Astrocyte (in vitro differentiated cells and primary cell): ENCODE results near the gene ASPHD2.
"Not testable (repeated sequence)": the region's sequence is repeated elsewhere in the genome, so short reads cannot be mapped to it uniquely, and the experiment has no call there.

Source experiments
- EZH2 ChIP-seq: IDR thresholded peaks from 2 replicates; pipeline ENCODE4 v1.6.1; 2012; ENCODE audit warnings: mild to moderate bottlenecking, low read length, inconsistent platforms; ENCODE audit not compliant: insufficient read depth
- TF ChIP-seq, protein P1 (sequence below): IDR thresholded peaks from 2 replicates; pipeline ENCODE4 v1.5.1; 2011; ENCODE audit warnings: low read depth, mild to moderate bottlenecking, inconsistent platforms, low read length, moderate library complexity; ENCODE audit not compliant: insufficient read depth

DNA sequence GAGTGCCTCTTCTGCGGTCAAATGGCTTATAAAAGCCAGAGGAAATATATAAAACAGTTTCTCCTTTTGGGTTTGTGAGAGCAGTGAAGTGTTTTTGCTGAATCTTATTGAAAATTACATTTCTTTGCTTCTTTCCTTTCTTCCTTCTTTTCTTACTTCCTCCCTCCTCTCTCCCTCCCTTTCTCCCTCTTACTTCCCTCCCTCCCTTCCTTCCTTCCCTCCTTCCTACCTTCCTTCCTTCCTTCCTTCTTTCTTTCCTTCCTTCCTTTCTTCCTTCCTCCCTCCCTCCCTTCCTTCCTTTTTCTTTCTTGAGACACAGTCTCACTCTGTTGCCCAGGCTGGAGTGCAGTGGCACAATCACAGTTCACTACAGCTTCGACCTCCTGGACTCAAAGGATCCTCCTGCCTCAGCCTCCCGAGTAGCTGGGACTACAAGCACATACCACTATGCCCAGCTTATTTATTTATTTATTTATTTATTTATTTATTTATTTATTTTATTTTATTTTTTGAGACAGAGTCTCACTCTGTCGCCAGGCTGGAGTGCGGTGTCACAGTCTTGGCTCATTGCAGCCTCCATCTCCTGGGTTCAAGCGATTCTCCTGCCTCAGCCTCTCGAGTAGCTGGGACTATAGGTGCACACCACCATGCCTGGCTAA, 20.4 kb upstream of the ASPHD2 start:
- TF ChIP-seq, protein P1, sequence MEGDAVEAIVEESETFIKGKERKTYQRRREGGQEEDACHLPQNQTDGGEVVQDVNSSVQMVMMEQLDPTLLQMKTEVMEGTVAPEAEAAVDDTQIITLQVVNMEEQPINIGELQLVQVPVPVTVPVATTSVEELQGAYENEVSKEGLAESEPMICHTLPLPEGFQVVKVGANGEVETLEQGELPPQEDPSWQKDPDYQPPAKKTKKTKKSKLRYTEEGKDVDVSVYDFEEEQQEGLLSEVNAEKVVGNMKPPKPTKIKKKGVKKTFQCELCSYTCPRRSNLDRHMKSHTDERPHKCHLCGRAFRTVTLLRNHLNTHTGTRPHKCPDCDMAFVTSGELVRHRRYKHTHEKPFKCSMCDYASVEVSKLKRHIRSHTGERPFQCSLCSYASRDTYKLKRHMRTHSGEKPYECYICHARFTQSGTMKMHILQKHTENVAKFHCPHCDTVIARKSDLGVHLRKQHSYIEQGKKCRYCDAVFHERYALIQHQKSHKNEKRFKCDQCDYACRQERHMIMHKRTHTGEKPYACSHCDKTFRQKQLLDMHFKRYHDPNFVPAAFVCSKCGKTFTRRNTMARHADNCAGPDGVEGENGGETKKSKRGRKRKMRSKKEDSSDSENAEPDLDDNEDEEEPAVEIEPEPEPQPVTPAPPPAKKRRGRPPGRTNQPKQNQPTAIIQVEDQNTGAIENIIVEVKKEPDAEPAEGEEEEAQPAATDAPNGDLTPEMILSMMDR, result not testable (repeated sequence)
- TF ChIP-seq EZH2, result not testable (repeated sequence)
